ENCODE data around the gene SYT7.

DNA sequence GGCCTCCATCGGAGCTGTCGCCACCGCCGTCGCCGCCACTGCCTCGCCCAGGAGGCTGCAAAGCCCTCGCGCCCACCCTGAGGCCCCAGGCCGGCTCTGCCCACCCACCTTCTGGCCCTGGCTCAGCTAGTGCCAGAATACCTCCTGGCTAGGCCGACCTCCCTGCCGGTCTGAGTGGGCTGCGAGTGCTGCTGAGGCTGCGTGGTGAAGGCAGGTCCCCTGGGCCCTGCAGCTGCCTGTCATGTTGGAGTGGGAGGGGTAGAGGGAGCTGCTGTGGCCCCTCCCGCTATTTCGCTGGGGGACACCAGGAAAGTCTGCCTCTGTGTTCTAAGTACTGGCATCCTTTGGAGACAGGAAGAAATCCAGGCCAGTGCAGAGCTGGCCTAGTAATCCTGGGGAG lies 38.2 kb downstream of the SYT7 start:
- no peak for TF ChIP-seq CTCF (IDR thresholded peaks at IDR 0.05)
- no peak for TF ChIP-seq POLR2AphosphoS5 (IDR thresholded peaks at IDR 0.05)
- no peak for TF ChIP-seq POLR2A (IDR thresholded peaks at IDR 0.05; ENCODE audit: low read depth)
- TF ChIP-seq EP300 (IDR thresholded peaks at IDR 0.05), result no peak

Measured in esophagus muscularis mucosa (tissue), 4 donors.